ENCODE results near the gene DUX4. TPM values are rescaled to one million over a fixed set of nuclear protein-coding genes. Genes with fewer than 3 reads are reported as not detected.
"Not testable (repeated sequence)": the region's sequence is repeated elsewhere in the genome, so short reads cannot be mapped to it uniquely, and the experiment has no call there.

The DUX4 gene
- not detected for total RNA-seq
- long read RNA-seq: 0 reads

DNA sequence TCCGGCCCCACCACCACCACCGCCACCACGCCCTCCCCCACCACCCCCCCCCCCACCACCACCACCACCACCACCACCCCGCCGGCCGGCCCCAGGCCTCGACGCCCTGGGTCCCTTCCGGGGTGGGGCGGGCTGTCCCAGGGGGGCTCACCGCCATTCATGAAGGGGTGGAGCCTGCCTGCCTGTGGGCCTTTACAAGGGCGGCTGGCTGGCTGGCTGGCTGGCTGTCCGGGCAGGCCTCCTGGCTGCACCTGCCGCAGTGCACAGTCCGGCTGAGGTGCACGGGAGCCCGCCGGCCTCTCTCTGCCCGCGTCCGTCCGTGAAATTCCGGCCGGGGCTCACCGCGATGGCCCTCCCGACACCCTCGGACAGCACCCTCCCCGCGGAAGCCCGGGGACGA, at the start of gene DUX4:
Gene DUX4, plus strand, starts transcription at position 347 of the 400 bp plus-strand sequence. Its CDS starts 0 bp downstream, at position 347.
- ATAC-seq; intact Hi-C loops (cut with DNase I, micrococcal nuclease); DNase-seq: not testable (repeated sequence)

DNA sequence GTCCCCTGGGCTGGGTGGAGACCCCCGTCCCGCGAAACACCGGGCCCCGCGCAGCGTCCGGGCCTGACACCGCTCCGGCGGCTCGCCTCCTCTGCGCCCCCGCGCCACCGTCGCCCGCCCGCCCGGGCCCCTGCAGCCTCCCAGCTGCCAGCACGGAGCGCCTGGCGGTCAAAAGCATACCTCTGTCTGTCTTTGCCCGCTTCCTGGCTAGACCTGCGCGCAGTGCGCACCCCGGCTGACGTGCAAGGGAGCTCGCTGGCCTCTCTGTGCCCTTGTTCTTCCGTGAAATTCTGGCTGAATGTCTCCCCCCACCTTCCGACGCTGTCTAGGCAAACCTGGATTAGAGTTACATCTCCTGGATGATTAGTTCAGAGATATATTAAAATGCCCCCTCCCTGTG, 1.9 kb downstream of the DUX4 start:
- ATAC-seq; intact Hi-C loops (cut with DNase I, micrococcal nuclease); DNase-seq: not testable (repeated sequence)

DNA sequence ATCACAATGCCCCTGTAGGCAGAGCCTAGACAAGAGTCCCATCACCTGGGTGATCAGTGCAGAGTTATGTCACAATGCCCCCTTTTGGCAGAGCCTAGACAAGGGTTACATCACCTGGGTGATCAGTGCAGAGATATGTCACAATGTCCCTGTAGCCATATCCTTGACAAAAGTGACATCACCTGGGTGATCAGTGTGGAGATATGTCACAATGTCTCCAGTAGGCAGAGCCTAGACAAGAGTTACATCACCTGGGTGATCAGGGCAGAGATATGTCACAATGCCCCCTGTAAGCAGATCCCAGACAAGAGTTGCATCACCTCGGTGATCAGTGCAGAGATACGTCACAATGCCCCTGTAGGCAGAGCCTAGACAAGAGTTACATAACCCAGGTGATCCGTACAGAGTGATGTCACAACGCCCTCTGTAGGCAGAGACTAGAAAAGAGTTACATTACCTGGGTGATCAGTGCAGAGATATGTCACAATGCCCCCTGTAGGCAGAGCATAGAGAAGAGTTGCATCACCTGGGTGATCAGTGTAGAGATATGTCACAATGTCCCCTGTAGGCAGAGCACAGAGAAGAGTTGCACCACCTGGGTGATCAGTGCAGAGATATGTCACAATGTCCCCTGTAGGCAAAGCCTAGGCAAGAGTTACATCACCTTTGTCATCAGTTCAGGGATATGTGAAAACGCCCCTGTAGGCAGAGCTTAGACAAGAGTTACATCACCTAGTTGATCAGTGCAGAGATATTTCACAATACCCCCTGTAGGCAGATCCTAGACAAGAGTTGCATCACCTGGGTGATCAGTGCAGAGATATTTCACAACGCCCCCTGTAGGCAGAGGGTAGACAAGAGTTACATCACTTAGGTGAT, 4.4 kb downstream of the DUX4 start:
- ATAC-seq (peak; percentile 33), DNase-seq (peak in 1 of 2 donors; percentile 28)
- intact Hi-C loops (cut with DNase I, micrococcal nuclease): not testable (repeated sequence)

DNA sequence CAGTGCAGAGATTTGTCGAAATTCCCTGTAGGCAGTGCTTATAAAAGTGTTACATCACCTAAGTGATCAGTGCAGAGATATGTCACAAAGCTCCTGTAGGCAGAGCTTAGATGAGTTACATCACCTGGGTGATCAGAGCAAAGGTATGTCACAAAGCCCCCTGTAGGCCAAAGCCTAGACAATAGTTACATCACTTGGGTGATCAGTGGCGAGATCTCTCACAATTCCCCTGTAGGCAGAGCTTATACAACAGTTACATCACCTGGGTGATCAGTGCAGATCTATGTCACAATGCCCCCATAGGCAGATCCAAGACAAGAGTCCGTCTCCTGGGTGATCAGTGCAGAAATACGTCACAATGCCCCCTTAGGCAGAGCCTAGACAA, 5.0 kb downstream of the DUX4 start:
- intact Hi-C loops (cut with DNase I, micrococcal nuclease); DNase-seq; ATAC-seq: not testable (repeated sequence)

DNA sequence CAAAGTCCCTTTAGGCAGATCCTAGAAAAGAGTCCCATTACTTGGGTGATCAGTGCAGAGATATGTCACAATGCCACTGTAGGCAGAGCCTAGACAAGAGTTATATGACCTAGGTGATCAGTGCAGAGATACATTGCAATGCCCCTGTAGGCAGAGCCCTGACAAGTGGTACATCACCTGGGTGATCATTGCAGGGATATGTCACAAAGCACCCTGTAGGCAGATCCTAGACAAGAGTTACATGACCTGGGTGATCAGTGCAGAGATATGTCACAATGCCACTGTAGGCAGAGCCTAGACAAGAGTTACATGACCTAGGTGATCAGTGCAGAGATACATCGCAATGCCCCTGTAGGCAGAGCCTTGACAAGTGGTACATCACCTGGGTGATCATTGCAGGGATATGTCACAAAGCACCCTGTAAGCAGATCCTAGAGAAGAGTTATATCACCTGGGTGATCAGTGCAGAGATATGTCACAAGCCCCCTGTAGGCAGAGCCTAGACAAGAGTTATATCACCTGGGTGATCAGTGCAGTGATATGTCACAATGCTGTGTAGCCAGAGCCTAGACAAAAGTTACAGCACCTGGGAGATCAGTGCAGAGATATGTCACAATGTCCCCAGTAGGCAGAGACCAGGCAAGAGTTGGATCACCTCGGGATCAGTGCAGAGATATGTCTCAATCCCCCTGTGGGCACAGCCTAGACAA, 5.6 kb downstream of the DUX4 start:
- intact Hi-C loops (cut with DNase I, micrococcal nuclease): not testable (repeated sequence)
- ATAC-seq (peak; percentile 50), DNase-seq (peak in 1 of 2 donors; percentile 22)

DNA sequence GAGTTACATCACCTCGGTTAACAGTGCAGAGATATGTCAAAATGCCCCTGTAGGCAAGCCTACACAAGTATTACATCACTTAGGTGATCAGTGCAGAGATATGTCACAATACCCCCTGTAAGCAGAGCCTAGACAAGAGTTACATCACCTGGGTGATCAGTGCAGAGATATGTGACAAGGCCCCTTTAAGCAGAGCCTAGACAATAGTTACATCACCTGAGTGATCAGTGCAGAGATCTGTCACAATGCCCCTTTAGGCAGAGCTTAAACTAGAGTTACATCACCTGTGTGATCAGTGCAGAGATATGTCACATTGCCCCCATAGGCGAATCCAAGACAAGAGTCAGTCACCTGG, 6.1 kb downstream of the DUX4 start:
- ATAC-seq: peak; percentile 31
- intact Hi-C loops (cut with DNase I, micrococcal nuclease); DNase-seq: not testable (repeated sequence)

DNA sequence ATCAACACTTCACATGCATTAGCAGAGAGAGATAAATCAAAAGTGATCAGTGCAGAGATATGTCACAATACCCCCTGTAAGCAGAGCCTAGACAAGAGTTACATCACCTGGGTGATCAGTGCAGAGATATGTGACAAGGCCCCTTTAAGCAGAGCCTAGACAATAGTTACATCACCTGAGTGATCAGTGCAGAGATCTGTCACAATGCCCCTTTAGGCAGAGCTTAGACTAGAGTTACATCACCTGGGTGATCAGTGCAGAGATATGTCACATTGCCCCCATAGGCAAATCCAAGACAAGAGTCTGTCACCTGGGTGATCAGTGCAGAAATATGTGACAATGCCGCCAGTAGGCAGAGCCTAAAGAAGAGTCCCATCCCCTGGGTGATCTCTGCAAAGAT, 7.4 kb downstream of the DUX4 start:
- intact Hi-C loops (cut with DNase I, micrococcal nuclease); DNase-seq; ATAC-seq: not testable (repeated sequence)

DNA sequence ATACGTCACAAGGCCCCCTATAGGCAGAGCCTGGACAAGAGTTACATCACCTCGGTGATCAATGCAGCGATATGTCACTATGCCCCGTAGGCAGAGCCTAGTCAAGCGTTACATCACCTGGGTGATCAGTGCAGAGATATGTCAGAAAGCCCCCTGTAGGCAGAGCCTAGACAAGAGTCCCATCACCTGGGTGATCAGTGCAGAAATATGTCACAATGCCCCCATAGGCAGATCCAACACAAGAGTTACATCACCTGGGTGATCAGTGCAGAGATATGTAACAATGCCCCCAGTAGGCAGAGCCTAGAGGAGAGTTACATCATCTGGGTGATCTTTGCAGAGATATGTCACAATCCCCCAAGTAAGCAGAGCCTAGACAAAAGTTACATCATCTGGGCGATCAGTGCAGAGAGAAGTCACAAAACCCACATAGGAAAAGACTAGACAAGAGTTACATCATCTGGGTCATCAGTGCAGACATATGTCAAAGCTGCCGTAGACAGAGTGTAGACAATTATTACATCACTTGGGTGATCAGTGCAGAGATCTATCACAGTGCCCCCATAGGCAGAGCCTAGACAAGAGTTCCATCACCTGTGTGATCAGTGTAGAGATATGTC, 8.0 kb downstream of the DUX4 start:
- intact Hi-C loops (cut with DNase I, micrococcal nuclease); ATAC-seq: not testable (repeated sequence)
- DNase-seq: peak in 1 of 2 donors; percentile 22

DNA sequence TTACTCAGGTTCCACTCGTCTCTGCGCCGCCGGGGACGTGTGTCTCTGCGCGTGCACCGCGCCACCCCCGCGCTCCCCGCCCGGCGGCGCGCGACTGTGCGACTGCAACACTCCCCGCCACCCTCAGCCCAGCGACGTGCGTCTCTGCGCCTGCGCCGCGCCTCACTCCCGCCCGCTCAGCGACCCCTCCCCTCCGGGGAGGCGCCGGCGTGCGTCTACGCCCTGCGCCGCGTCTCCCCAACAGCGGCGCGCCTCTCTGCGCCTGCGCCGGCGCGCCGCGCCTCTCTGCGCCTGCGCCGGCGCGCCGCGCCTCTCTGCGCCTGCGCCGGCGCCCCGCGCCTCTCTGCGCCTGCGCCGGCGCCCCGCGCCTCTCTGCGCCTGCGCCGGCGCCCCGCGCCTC, 29.9 kb downstream of the DUX4 start:
- intact Hi-C loops (cut with DNase I, micrococcal nuclease); ATAC-seq: not testable (repeated sequence)
- DNase-seq: peak in 1 of 2 donors; percentile 4

Other genes starting within 250 kb of the DUX4 start
- gene FRG1, start 232.9 kb upstream of the DUX4 start, total RNA-seq: 10 to 100 TPM; 25.2 to 34.5 TPM
- gene FRG2, start 146.5 kb upstream of the DUX4 start, total RNA-seq: not detected
- not detected for gene DBET, start 109.3 kb upstream of the DUX4 start, total RNA-seq